Activated CD4-positive, CD25-positive, alpha-beta regulatory T cell treated with anti-CD3 and anti-CD28 coated beads, Interleukin-2, amount 50 U/mL, for 24 hours (primary cell): ENCODE results near the gene COL1A2.

Experiments
- ATAC-seq, 2 donors: fragments of 150-1000 bp; cut with Tn5 transposase; one replicate each; pipeline ENCODE4 v1.10.0; 2021; ENCODE audit warnings: mild to moderate bottlenecking in 1 of 2, moderate library complexity in 1 of 2

COL1A2 gene

GRCh38 chr7:94384315-94384714 is 10.4 kb upstream of the COL1A2 start:
- no peak for ATAC-seq

GRCh38 chr7:94386416-94386815 is 8.3 kb upstream of the COL1A2 start:
- ATAC-seq, result no peak

GRCh38 chr7:94388540-94388939 is 6.2 kb upstream of the COL1A2 start:
- ATAC-seq, result no peak

- ATAC-seq, result no peak
Observed at GRCh38 chr7:94389381-94389780, 5.3 kb upstream of the COL1A2 start.

- no peak for ATAC-seq
Observed at GRCh38 chr7:94391726-94392392, 2.8 kb upstream of the COL1A2 start.

GRCh38 chr7:94392393-94392786 is 2.3 kb upstream of the COL1A2 start:
- ATAC-seq, result no peak

- ATAC-seq, result no peak
Observed at GRCh38 chr7:94393246-94394108, 1.2 kb upstream of the COL1A2 start.

- ATAC-seq, result no peak
Observed at GRCh38 chr7:94394109-94394436, 622 bp upstream of the COL1A2 start.

- peak; percentile 41 to 43 for ATAC-seq
Observed at GRCh38 chr7:94395141-94396036, 694 bp downstream of the COL1A2 start.

GRCh38 chr7:94396037-94396431 is 1.3 kb downstream of the COL1A2 start:
- ATAC-seq, result no peak

- ATAC-seq, result no peak
Observed at GRCh38 chr7:94396596-94396995, 1.9 kb downstream of the COL1A2 start.

- ATAC-seq, result no peak
Observed at GRCh38 chr7:94397722-94398121, 3.0 kb downstream of the COL1A2 start.

GRCh38 chr7:94398841-94399240 is 4.1 kb downstream of the COL1A2 start:
- no peak for ATAC-seq

- ATAC-seq, result no peak
Observed at GRCh38 chr7:94400022-94400421, 5.3 kb downstream of the COL1A2 start.

GRCh38 chr7:94400643-94401427 is 6.1 kb downstream of the COL1A2 start:
- ATAC-seq, result no peak

- ATAC-seq, result no peak
Observed at GRCh38 chr7:94401428-94401814, 6.7 kb downstream of the COL1A2 start.

- no peak for ATAC-seq
Observed at GRCh38 chr7:94403546-94403945, 8.9 kb downstream of the COL1A2 start.

- ATAC-seq, result no peak
Observed at GRCh38 chr7:94405506-94405905, 10.8 kb downstream of the COL1A2 start.

GRCh38 chr7:94406696-94407095 is 12.0 kb downstream of the COL1A2 start:
- ATAC-seq, result no peak

- no peak for ATAC-seq
Observed at GRCh38 chr7:94409200-94409948, 14.7 kb downstream of the COL1A2 start.

GRCh38 chr7:94410413-94411187 is 15.9 kb downstream of the COL1A2 start:
- ATAC-seq, result no peak
